HG03196 (cell line): Measurements from ENCODE around the gene TENM4.
"Not testable (repeated sequence)": the region's sequence is repeated elsewhere in the genome, so short reads cannot be mapped to it uniquely, and the experiment has no call there.

Experiments
- ATAC-seq: cut with Tn5 transposase; IDR thresholded peaks from one replicate; pipeline ENCODE4 v1.9.1; 2021; ENCODE audit not compliant: unreplicated experiment

TENM4 gene

GRCh38 chr11:79221444-79222130 lies 219.2 kb downstream of the TENM4 start:
- ATAC-seq, result no peak

- ATAC-seq, result no peak
Observed at GRCh38 chr11:79220171-79220570, 220.7 kb downstream of the TENM4 start.

GRCh38 chr11:79219186-79220045 lies 221.4 kb downstream of the TENM4 start:
- no peak for ATAC-seq

- ATAC-seq, result no peak
Observed at GRCh38 chr11:79212741-79213190, 228.1 kb downstream of the TENM4 start.

GRCh38 chr11:79209540-79210266 lies 231.1 kb downstream of the TENM4 start:
- no peak for ATAC-seq

GRCh38 chr11:79208126-79208525 lies 232.7 kb downstream of the TENM4 start:
- ATAC-seq, result peak; percentile 55

GRCh38 chr11:79206951-79207350 lies 233.9 kb downstream of the TENM4 start:
- no peak for ATAC-seq

- no peak for ATAC-seq
Observed at GRCh38 chr11:79205786-79206185, 235.0 kb downstream of the TENM4 start.

- ATAC-seq, result peak; percentile 61
Observed at GRCh38 chr11:79201677-79202347, 239.0 kb downstream of the TENM4 start.

GRCh38 chr11:79200398-79201070 lies 240.3 kb downstream of the TENM4 start:
- no peak for ATAC-seq

GRCh38 chr11:79199729-79200354 lies 241.0 kb downstream of the TENM4 start:
- no peak for ATAC-seq

GRCh38 chr11:79198898-79199250 lies 242.0 kb downstream of the TENM4 start:
- ATAC-seq, result no peak

- no peak for ATAC-seq
Observed at GRCh38 chr11:79198203-79198897, 242.5 kb downstream of the TENM4 start.

GRCh38 chr11:79196950-79197349 lies 243.9 kb downstream of the TENM4 start:
- ATAC-seq, result no peak

GRCh38 chr11:79195209-79195608 lies 245.6 kb downstream of the TENM4 start:
- no peak for ATAC-seq

- no peak for ATAC-seq
Observed at GRCh38 chr11:79193663-79194310, 247.0 kb downstream of the TENM4 start.

- no peak for ATAC-seq
Observed at GRCh38 chr11:79192836-79193235, 248.0 kb downstream of the TENM4 start.

- ATAC-seq, result not testable (repeated sequence)
Observed at GRCh38 chr11:79191716-79192115, 249.1 kb downstream of the TENM4 start.

GRCh38 chr11:79190553-79190952 lies 250.3 kb downstream of the TENM4 start:
- not testable (repeated sequence) for ATAC-seq
